GM23338 (cell line): ENCODE data around the gene ZNF76. TPM values are rescaled to one million over a fixed set of nuclear protein-coding genes. Genes with fewer than 3 reads are reported as not detected.

Source experiments
- ATAC-seq: fragments of 200-7000 bp; cut with Tn5 transposase; 3 replicates; pipeline ENCODE4 v1.9.1; 2020
- DNase-seq: peaks from one replicate; pipeline ENCODE4 v3.0.0-alpha.2; 2015; ENCODE audit warnings: low spot score
- H2AFZ ChIP-seq: fragments of 200-600 bp; sonication (generic); 2 replicates; pipeline ENCODE4 v1.8.0; 2016; ENCODE audit warnings: antibody characterized with exemption, mild to moderate bottlenecking, moderate library complexity
- H3F3A ChIP-seq: fragments of 200-600 bp; sonication (generic); replicated peaks from 2 replicates; pipeline ENCODE4 v1.8.0; 2017; ENCODE audit warnings: antibody characterized with exemption, mixed run types, low read depth
- H3K27ac ChIP-seq: fragments of 200-600 bp; sonication (generic); 2 replicates; pipeline ENCODE4 v1.6.1; 2016; ENCODE audit warnings: low read depth
- H3K27me3 ChIP-seq: fragments of 200-600 bp; sonication (generic); 2 replicates; pipeline ENCODE4 v1.8.0; 2016; ENCODE audit warnings: mild to moderate bottlenecking, mixed run types, moderate library complexity; ENCODE audit not compliant: insufficient read depth
- H3K36me3 ChIP-seq: fragments of 200-600 bp; sonication (generic); 2 replicates; pipeline ENCODE4 v1.8.0; 2016; ENCODE audit warnings: mild to moderate bottlenecking; ENCODE audit not compliant: insufficient read depth
- H3K4me1 ChIP-seq: fragments of 200-600 bp; sonication (generic); 2 replicates; pipeline ENCODE4 v1.8.0; 2016; ENCODE audit warnings: mild to moderate bottlenecking, moderate library complexity; ENCODE audit not compliant: insufficient read depth
- H3K4me2 ChIP-seq: fragments of 200-600 bp; sonication (generic); 2 replicates; pipeline ENCODE4 v1.7.1; 2017; ENCODE audit warnings: mixed run types
- H3K4me3 ChIP-seq: fragments of 200-600 bp; sonication (generic); 2 replicates; pipeline ENCODE4 v1.6.1; 2016; ENCODE audit warnings: mixed run types
- H3K79me2 ChIP-seq: fragments of 200-600 bp; sonication (generic); replicated peaks from 2 replicates; pipeline ENCODE4 v1.8.0; 2017; ENCODE audit warnings: mild to moderate bottlenecking; ENCODE audit not compliant: insufficient read depth
- H3K9me2 ChIP-seq: fragments of 200-600 bp; sonication (generic); 2 replicates; pipeline ENCODE4 v1.8.0; 2017; ENCODE audit not compliant: insufficient read depth
- H4K20me1 ChIP-seq: fragments of 200-600 bp; sonication (generic); replicated peaks from 2 replicates; pipeline ENCODE4 v1.8.0; 2017; ENCODE audit warnings: mild to moderate bottlenecking; ENCODE audit not compliant: insufficient read depth
- H3K27ac Mint-ChIP-seq: 2 replicates; pipeline ENCODE4 v1.8.0; 2020; ENCODE audit warnings: inconsistent platforms, mild to moderate bottlenecking, moderate library complexity, mixed read lengths
- H3K27me3 Mint-ChIP-seq: 3 replicates; pipeline ENCODE4 v1.8.0; 2022; ENCODE audit warnings: low read depth, mild to moderate bottlenecking, moderate library complexity, mixed read lengths, inconsistent platforms; ENCODE audit not compliant: insufficient read depth, poor library complexity
- H3K36me3 Mint-ChIP-seq: 3 replicates; pipeline ENCODE4 v1.8.0; 2021; ENCODE audit warnings: low read depth, mild to moderate bottlenecking, inconsistent platforms, moderate library complexity, mixed read lengths
- H3K4me1 Mint-ChIP-seq: 3 replicates; pipeline ENCODE4 v1.8.0; 2020; ENCODE audit warnings: mild to moderate bottlenecking, inconsistent platforms, mixed read lengths
- H3K4me3 Mint-ChIP-seq: 3 replicates; pipeline ENCODE4 v1.8.0; 2021; ENCODE audit warnings: moderate library complexity, mild to moderate bottlenecking, inconsistent platforms, mixed read lengths
- H3K9me3 Mint-ChIP-seq: 3 replicates; pipeline ENCODE4 v1.8.0; 2020; ENCODE audit warnings: moderate library complexity, mild to moderate bottlenecking, inconsistent platforms, mixed read lengths
- EZH2 ChIP-seq: fragments of 200-600 bp; sonication (generic); IDR thresholded peaks from one replicate; pipeline ENCODE4 v1.8.0; 2017; ENCODE audit warnings: antibody characterized with exemption, mild to moderate bottlenecking, low read depth; ENCODE audit not compliant: unreplicated experiment
- EZH2phosphoT487 ChIP-seq: fragments of 200-600 bp; sonication (generic); IDR thresholded peaks from one replicate; pipeline ENCODE4 v1.8.1; 2018; ENCODE audit warnings: antibody characterized with exemption; ENCODE audit not compliant: unreplicated experiment
- NANOG ChIP-seq: IDR thresholded peaks from 2 replicates; pipeline ENCODE4 v1.6.1; 2016; ENCODE audit warnings: antibody characterized with exemption, borderline replicate concordance
- REST ChIP-seq: IDR thresholded peaks from one replicate; pipeline ENCODE4 v1.6.1; 2018; ENCODE audit warnings: antibody characterized with exemption; ENCODE audit not compliant: unreplicated experiment
- STAT1 ChIP-seq: IDR thresholded peaks from one replicate; pipeline ENCODE4 v1.6.1; 2016; ENCODE audit warnings: antibody characterized with exemption; ENCODE audit not compliant: unreplicated experiment
- ZNF114 ChIP-seq: fragments of 250-450 bp; sonication (Bioruptor Pico); IDR thresholded peaks from 2 replicates; pipeline ENCODE4 v1.5.0; 2020; ENCODE audit warnings: mild to moderate bottlenecking, moderate library complexity
- ZNF462 ChIP-seq: fragments of 250-450 bp; sonication (Bioruptor Pico); IDR thresholded peaks from 2 replicates; pipeline ENCODE4 v1.5.0; 2020; ENCODE audit warnings: mild to moderate bottlenecking, moderate library complexity
- polyA plus RNA-seq: library from polyadenylated mRNA; unstranded; fragments of >200 nt; fragmentation: Nextera tagmentation; extraction: Ambion mirVana; gene quantifications from 2 replicates; pipeline ENCODE4 v1.2.1, GENCODE V29; 2016
- total RNA-seq: library from RNA; depleted of rRNA; stranded (reverse); fragments of >200 nt; shearing (Covaris generic); gene quantifications from 2 replicates; pipeline ENCODE4 v1.2.3, GENCODE V29; 2014
- TF ChIP-seq, protein P1 (sequence below): IDR thresholded peaks from 2 replicates; pipeline ENCODE4 v1.6.1; 2016; ENCODE audit warnings: antibody characterized with exemption
- TF ChIP-seq, protein P2 (sequence below), 2 experiments: fragments of 200-600 bp in 1 of 2; sonication (generic) in 1 of 2; conservative IDR thresholded peaks; 2 replicates each; pipeline versions ENCODE4 v1.5.1 to v1.6.1; 2016 to 2017; ENCODE audit warnings: antibody characterized with exemption in 2 of 2, low read depth in 2 of 2, mild to moderate bottlenecking in 2 of 2, moderate library complexity in 1 of 2

Gene ZNF76
- total and polyA plus RNA-seq, 2 experiments from 2014 or later = 12.5 to 18.8 TPM

DNA sequence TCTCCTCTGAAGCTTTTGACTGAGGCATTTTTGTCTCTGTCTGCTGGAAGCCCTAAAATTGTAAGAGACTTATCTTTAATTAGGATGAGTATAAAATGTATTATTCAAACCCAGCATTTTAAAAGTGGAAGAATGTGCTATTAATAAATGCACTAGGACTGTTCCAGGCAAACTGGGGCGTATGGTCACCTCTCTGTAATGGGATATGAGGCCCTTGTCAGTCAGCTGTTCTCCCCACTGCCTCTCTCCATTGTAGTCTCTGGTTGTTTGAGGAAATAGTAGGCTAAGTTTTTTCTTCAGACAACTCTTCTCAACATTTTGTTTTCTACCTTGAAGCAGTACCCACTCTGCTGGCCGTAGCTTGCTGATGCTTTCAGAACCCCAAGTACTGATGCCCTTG is 23.8 kb downstream of the ZNF76 start:
- Histone ChIP-seq H4K20me1 (no peaks in the 10 kb centered on the region), H3K9me2 (no peaks in the 10 kb centered on the region), H2AFZ (no peak overlapping the region), H3K79me2 (no peaks in the 10 kb centered on the region), H3K4me3 (no peak overlapping the region), H3K36me3 (no peaks in the 10 kb centered on the region), H3K27me3 (no peaks in the 10 kb centered on the region), H3K4me2 (no peak overlapping the region), H3F3A (no peaks in the 10 kb centered on the region), H3K4me1 (no peaks in the 10 kb centered on the region), H3K27ac (no peak overlapping the region)
- no peaks in the 10 kb centered on the region for H3K4me1 Mint-ChIP-seq
- H3K27ac Mint-ChIP-seq = no peak overlapping the region
- H3K4me3 Mint-ChIP-seq = no peak overlapping the region
- ATAC-seq (no peak), DNase-seq (no peak)
- H3K36me3 Mint-ChIP-seq = no peaks in the 10 kb centered on the region; the same call in 2 of the 3 replicates
- no peak for TF ChIP-seq STAT1
- no peak for TF ChIP-seq NANOG
- TF ChIP-seq ZNF462 = no peak
- no peak for TF ChIP-seq EZH2phosphoT487
- TF ChIP-seq, protein P1, sequence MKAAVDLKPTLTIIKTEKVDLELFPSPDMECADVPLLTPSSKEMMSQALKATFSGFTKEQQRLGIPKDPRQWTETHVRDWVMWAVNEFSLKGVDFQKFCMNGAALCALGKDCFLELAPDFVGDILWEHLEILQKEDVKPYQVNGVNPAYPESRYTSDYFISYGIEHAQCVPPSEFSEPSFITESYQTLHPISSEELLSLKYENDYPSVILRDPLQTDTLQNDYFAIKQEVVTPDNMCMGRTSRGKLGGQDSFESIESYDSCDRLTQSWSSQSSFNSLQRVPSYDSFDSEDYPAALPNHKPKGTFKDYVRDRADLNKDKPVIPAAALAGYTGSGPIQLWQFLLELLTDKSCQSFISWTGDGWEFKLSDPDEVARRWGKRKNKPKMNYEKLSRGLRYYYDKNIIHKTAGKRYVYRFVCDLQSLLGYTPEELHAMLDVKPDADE = no peak
- no peak for TF ChIP-seq REST
- TF ChIP-seq, protein P2, sequence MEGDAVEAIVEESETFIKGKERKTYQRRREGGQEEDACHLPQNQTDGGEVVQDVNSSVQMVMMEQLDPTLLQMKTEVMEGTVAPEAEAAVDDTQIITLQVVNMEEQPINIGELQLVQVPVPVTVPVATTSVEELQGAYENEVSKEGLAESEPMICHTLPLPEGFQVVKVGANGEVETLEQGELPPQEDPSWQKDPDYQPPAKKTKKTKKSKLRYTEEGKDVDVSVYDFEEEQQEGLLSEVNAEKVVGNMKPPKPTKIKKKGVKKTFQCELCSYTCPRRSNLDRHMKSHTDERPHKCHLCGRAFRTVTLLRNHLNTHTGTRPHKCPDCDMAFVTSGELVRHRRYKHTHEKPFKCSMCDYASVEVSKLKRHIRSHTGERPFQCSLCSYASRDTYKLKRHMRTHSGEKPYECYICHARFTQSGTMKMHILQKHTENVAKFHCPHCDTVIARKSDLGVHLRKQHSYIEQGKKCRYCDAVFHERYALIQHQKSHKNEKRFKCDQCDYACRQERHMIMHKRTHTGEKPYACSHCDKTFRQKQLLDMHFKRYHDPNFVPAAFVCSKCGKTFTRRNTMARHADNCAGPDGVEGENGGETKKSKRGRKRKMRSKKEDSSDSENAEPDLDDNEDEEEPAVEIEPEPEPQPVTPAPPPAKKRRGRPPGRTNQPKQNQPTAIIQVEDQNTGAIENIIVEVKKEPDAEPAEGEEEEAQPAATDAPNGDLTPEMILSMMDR (conservative IDR thresholded peaks at IDR 0.05; ENCODE audit: low read depth in 2 of 2) = no peak
- TF ChIP-seq ZNF114 = no peak
- no peak for TF ChIP-seq EZH2
- no peaks in the 10 kb centered on the region for H3K27me3 Mint-ChIP-seq
- H3K9me3 Mint-ChIP-seq = no peaks in the 10 kb centered on the region
